Testis (tissue), 3 donors: ENCODE results near the gene CGNL1. TPM values are rescaled to one million over a fixed set of nuclear protein-coding genes. Genes with fewer than 3 reads are reported as not detected.

Source experiments
- DNase-seq: peaks from one replicate; pipeline ENCODE4 v3.0.0-alpha.2; 2019
- H3K27ac ChIP-seq, 2 donors: fragments of 200-600 bp; sonication (generic); one replicate each; pipeline ENCODE4 v1.5.1; 2019
- H3K27me3 ChIP-seq: fragments of 200-600 bp; sonication (generic); one replicate; pipeline ENCODE4 v1.5.1; 2019
- H3K36me3 ChIP-seq: fragments of 200-600 bp; sonication (generic); one replicate; pipeline ENCODE4 v1.5.1; 2017; ENCODE audit warnings: low read depth; ENCODE audit errors: missing control alignments
- H3K4me1 ChIP-seq: fragments of 200-600 bp; sonication (generic); one replicate; pipeline ENCODE4 v1.5.1; 2019
- H3K4me3 ChIP-seq, 2 donors: fragments of 200-600 bp; sonication (generic); one replicate each; pipeline ENCODE4 v1.5.1; 2017 to 2019
- H3K9me3 ChIP-seq: fragments of 200-600 bp; sonication (generic); one replicate; pipeline ENCODE4 v1.5.1; 2017
- CTCF ChIP-seq, 3 experiments: fragments of 450-650 bp in 2 of 3; fragments of 200-600 bp in 1 of 3; sonication (generic) in 1 of 3; IDR thresholded peaks; one replicate each; pipeline ENCODE4 v1.5.1; 2016 to 2019; ENCODE audit warnings: antibody characterized with exemption in 3 of 3, mild to moderate bottlenecking in 2 of 3, moderate library complexity in 1 of 3
- POLR2A ChIP-seq: fragments of 450-650 bp; IDR thresholded peaks from one replicate; pipeline ENCODE4 v1.6.1; 2017; ENCODE audit warnings: antibody characterized with exemption, mild to moderate bottlenecking, moderate library complexity
- WGBS, 2 donors: methylation state at CpG; one replicate each; pipeline ENCODE4 v1.1.5; 2018; 5-methylcytosine and 5-hydroxymethylcytosine counted together
- intact Hi-C: fragments of 100-400 bp; cut with DNase I; formaldehyde crosslinking; loops from one replicate; pipeline ENCODE4 v1.15.1; 2023; ENCODE audit warnings: low total_unique reads
- polyA plus RNA-seq: library from polyadenylated mRNA; stranded (reverse); fragments of 350-450 nt; fragmentation: Illumina TruSeq; extraction: RNeasy Lipid Tissue Mini Kit (QIAGEN cat#74804); gene quantifications from one replicate; pipeline ENCODE4 v1.2.3, GENCODE V29; 2014; ENCODE audit warnings: low read depth, low replicate concordance; ENCODE audit not compliant: insufficient read depth
- total RNA-seq, 2 donors: library from RNA; depleted of rRNA; stranded (reverse); fragments of >200 nt; gene quantifications; one replicate each; pipeline ENCODE4 v1.2.3, GENCODE V29; 2016

The CGNL1 gene
- total and polyA plus RNA-seq, 3 donors from 2014 or later: 21.0 to 40.2 (median 29.2) TPM

- Histone ChIP-seq H3K4me3 (no peak overlapping the region), H3K4me1 (peaks cover 38% of the 10 kb centered on the region), H3K27ac (no peak overlapping the region), H3K9me3 (no peaks in the 10 kb centered on the region), H3K27me3 (no peaks in the 10 kb centered on the region), H3K36me3 (no peaks in the 10 kb centered on the region)
- no peak for TF ChIP-seq CTCF (IDR thresholded peaks at IDR 0.05)
- no peak for TF ChIP-seq POLR2A
- no peak for DNase-seq
- WGBS, 2 donors: 70 to 73% methylated on average over 15 of the region's 15 CpGs
- intact Hi-C loops: no loop called here
Measured at GRCh38 chr15:57496946-57497869, 120.9 kb downstream of the CGNL1 start.

GRCh38 chr15:57500256-57500655 lies 124.0 kb downstream of the CGNL1 start:
- no peak overlapping the region for H3K4me3 ChIP-seq
- intact Hi-C loops: no loop called here
- no peaks in the 10 kb centered on the region for H3K36me3 ChIP-seq
- H3K9me3 ChIP-seq: no peaks in the 10 kb centered on the region
- peaks cover 39% of the 10 kb centered on the region for H3K4me1 ChIP-seq
- TF ChIP-seq CTCF (IDR thresholded peaks at IDR 0.05) (no peak), POLR2A (no peak)
- DNase-seq: no peak
- peak overlapping the region in 1 of 2 donors; percentile 45 for H3K27ac ChIP-seq
- 57 to 65% methylated on average over 10 of the region's 10 CpGs for WGBS, 2 donors
- H3K27me3 ChIP-seq: no peaks in the 10 kb centered on the region

DNA sequence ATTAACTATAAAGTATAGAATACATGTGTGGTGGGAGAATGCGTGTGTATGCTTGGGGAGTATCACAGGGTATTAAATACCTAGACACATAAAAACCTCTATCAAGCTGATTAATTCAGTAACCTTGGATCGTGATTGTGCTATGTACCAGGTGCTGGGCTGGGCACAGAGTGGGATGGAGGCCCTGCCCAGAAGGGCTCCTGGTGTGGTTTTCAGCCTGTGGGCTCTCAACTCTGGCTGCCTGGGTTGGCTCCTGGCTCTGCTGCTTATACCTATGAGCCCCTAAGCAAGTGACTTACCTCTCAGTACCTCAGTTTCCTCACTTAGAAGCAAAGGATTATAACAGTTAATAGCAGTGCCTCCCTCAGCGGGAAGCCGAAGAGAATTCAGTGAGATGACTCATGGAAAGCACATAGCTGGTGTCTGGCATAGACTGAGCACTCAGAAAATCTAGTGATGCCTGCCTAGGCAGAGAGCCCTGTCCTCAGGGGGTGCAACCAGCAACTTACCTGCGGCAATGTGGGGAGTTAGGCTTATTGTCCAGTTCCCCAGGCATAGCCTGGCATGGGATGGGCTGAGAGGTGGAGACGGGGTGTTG lies 124.8 kb downstream of the CGNL1 start:
- TF ChIP-seq POLR2A: no peak
- TF ChIP-seq CTCF (IDR thresholded peaks at IDR 0.05): no peak
- Histone ChIP-seq H3K4me1 (peaks cover 38% of the 10 kb centered on the region), H3K4me3 (no peak overlapping the region), H3K9me3 (no peaks in the 10 kb centered on the region), H3K27ac (peak overlapping the region in 1 of 2 donors; percentile 57), H3K36me3 (no peaks in the 10 kb centered on the region), H3K27me3 (no peaks in the 10 kb centered on the region)
- DNase-seq: no peak
- intact Hi-C loops: no loop called here
- WGBS, 2 donors: 86 to 94% methylated on average over 5 to 6 of the region's 6 CpGs

- no peak for DNase-seq
- no peaks in the 10 kb centered on the region for H3K27me3 ChIP-seq
- H3K27ac ChIP-seq: peak overlapping the region; percentile 26 to 27
- no peak overlapping the region for H3K4me3 ChIP-seq
- intact Hi-C loops: no loop called here
- no peaks in the 10 kb centered on the region for H3K36me3 ChIP-seq
- H3K9me3 ChIP-seq: no peaks in the 10 kb centered on the region
- peaks cover 37% of the 10 kb centered on the region for H3K4me1 ChIP-seq
- 21 to 37% methylated on average over 2 of the region's 2 CpGs for WGBS, 2 donors
- TF ChIP-seq CTCF (IDR thresholded peaks at IDR 0.05) (no peak), POLR2A (no peak)
Measured at GRCh38 chr15:57502116-57502515, 125.8 kb downstream of the CGNL1 start.
